CD14-positive monocyte (primary cell): ENCODE results near the gene CPSF2. TPM values are rescaled to one million over a fixed set of nuclear protein-coding genes. Genes with fewer than 3 reads are reported as not detected.

Experiments used
- DNase-seq, 3 donors: peaks; one replicate each; pipeline ENCODE4 v3.0.0-alpha.2; 2011 to 2022
- H2AFZ ChIP-seq: 2 replicates; pipeline ENCODE4 v1.6.0; 2012; ENCODE audit warnings: mild to moderate bottlenecking, low read depth, low read length, inconsistent platforms; ENCODE audit not compliant: insufficient read depth, poor library complexity, severe bottlenecking
- H3K27ac ChIP-seq, 2 donors: 1 replicate in 1 of 2; 2 replicates in 1 of 2; pipeline ENCODE4 v1.5.1; 2012 to 2013; ENCODE audit warnings: low read length in 2 of 2, control low read depth in 1 of 2, inconsistent platforms in 1 of 2, low read depth in 1 of 2, mild to moderate bottlenecking in 1 of 2
- H3K27me3 ChIP-seq, 2 donors: one replicate each; pipeline versions ENCODE4 v1.6.0 to v1.6.1; 2011 to 2013; ENCODE audit warnings: low read length in 2 of 2; ENCODE audit not compliant: control insufficient read depth in 2 of 2, insufficient read depth in 2 of 2
- H3K36me3 ChIP-seq, 2 donors: replicated peaks in 1 of 2; 1 replicate in 1 of 2; 2 replicates in 1 of 2; pipeline versions ENCODE4 v1.5.1 to v1.6.1; 2012 to 2013; ENCODE audit warnings: low read length in 2 of 2, control low read depth in 1 of 2, inconsistent platforms in 1 of 2, mild to moderate bottlenecking in 1 of 2; ENCODE audit not compliant: insufficient read depth in 2 of 2, control insufficient read depth in 1 of 2
- H3K4me1 ChIP-seq, 2 donors: 1 replicate in 1 of 2; 2 replicates in 1 of 2; pipeline versions ENCODE4 v1.5.1 to v1.6.1; 2012 to 2013; ENCODE audit warnings: low read length in 2 of 2, control low read depth in 1 of 2, inconsistent platforms in 1 of 2, mild to moderate bottlenecking in 1 of 2, moderate library complexity in 1 of 2; ENCODE audit not compliant: insufficient read depth in 2 of 2, control insufficient read depth in 1 of 2
- H3K4me2 ChIP-seq: replicated peaks from 2 replicates; pipeline ENCODE3; 2012; ENCODE audit warnings: low read length, moderate library complexity, mild to moderate bottlenecking; ENCODE audit not compliant: poor library complexity, severe bottlenecking; ENCODE audit errors: extremely low read depth
- H3K4me3 ChIP-seq, 3 experiments: fragments of 200-600 bp in 1 of 3; sonication (generic) in 1 of 3; replicated peaks in 1 of 3; 1 replicate in 2 of 3; 2 replicates in 1 of 3; pipeline ENCODE4 v1.5.1; 2011 to 2013; ENCODE audit warnings: low read length in 3 of 3, mild to moderate bottlenecking in 3 of 3, control low read depth in 2 of 3, low read depth in 2 of 3, inconsistent platforms in 1 of 3, moderate library complexity in 1 of 3
- H3K79me2 ChIP-seq: 2 replicates; pipeline ENCODE4 v1.6.0; 2012; ENCODE audit warnings: mild to moderate bottlenecking, control low read depth, inconsistent platforms, low read length, moderate library complexity; ENCODE audit not compliant: insufficient read depth
- H3K9ac ChIP-seq: 2 replicates; pipeline ENCODE4 v1.6.0; 2017; ENCODE audit warnings: low read length, mild to moderate bottlenecking; ENCODE audit not compliant: insufficient read depth, poor library complexity, severe bottlenecking
- H3K9me3 ChIP-seq, 2 donors: replicated peaks in 1 of 2; 1 replicate in 1 of 2; 2 replicates in 1 of 2; pipeline versions ENCODE4 v1.5.1 to v1.6.1; 2012 to 2013; ENCODE audit warnings: low read length in 2 of 2, control low read depth in 1 of 2; ENCODE audit not compliant: control insufficient read depth in 1 of 2, insufficient read depth in 1 of 2
- H4K20me1 ChIP-seq: 2 replicates; pipeline ENCODE4 v1.6.0; 2012; ENCODE audit warnings: mild to moderate bottlenecking, low read length, control low read depth, moderate library complexity; ENCODE audit not compliant: insufficient read depth
- H3K27ac Mint-ChIP-seq, 7 donors: one replicate each; pipeline ENCODE4 v1.8.0; 2020; ENCODE audit warnings: mild to moderate bottlenecking in 7 of 7, mixed read lengths in 7 of 7, moderate library complexity in 6 of 7, inconsistent platforms in 2 of 7
- H3K27me3 Mint-ChIP-seq, 3 donors: one replicate each; pipeline ENCODE4 v1.8.0; 2021 to 2022; ENCODE audit warnings: low read depth in 3 of 3, mild to moderate bottlenecking in 3 of 3, mixed read lengths in 3 of 3, moderate library complexity in 3 of 3, inconsistent platforms in 1 of 3
- H3K36me3 Mint-ChIP-seq, 2 donors: one replicate each; pipeline ENCODE4 v1.8.0; 2020; ENCODE audit warnings: mixed read lengths in 2 of 2, inconsistent platforms in 1 of 2, mild to moderate bottlenecking in 1 of 2
- H3K4me1 Mint-ChIP-seq: one replicate; pipeline ENCODE4 v1.8.0; 2020; ENCODE audit warnings: mild to moderate bottlenecking, mixed read lengths
- H3K4me3 Mint-ChIP-seq, 2 donors: one replicate each; pipeline ENCODE4 v1.8.0; 2020; ENCODE audit warnings: mild to moderate bottlenecking in 2 of 2, mixed read lengths in 2 of 2, moderate library complexity in 1 of 2
- H3K9me3 Mint-ChIP-seq, 7 donors: one replicate each; pipeline ENCODE4 v1.8.0; 2020 to 2022; ENCODE audit warnings: mixed read lengths in 7 of 7, mild to moderate bottlenecking in 6 of 7, moderate library complexity in 6 of 7, inconsistent platforms in 2 of 7
- WGBS: methylation state at CpG from one replicate; pipeline ENCODE4 v1.1.5; 2013; ENCODE audit warnings: missing lambda C conversion rate; ENCODE audit not compliant: insufficient coverage; 5-methylcytosine and 5-hydroxymethylcytosine counted together
- intact Hi-C, 2 donors: fragments of 100-400 bp; cut with micrococcal nuclease; formaldehyde crosslinking; loops; one replicate each; pipeline versions ENCODE4 v1.15.0 to v1.15.1; 2023
- polyA plus RNA-seq, 3 donors: library from polyadenylated mRNA; depleted of rRNA in 1 of 3; unstranded in 2 of 3; stranded (reverse) in 1 of 3; fragments of 300-500 nt in 2 of 3; fragments of >200 nt in 1 of 3; fragmentation: Illumina TruSeq in 2 of 3; gene quantifications; 1 replicate in 2 of 3; 2 replicates in 1 of 3; pipeline ENCODE4 v1.2.3, GENCODE V29; 2012 to 2021
- TF ChIP-seq, protein P1 (sequence below): fragments of 200-600 bp; IDR thresholded peaks from one replicate; pipeline ENCODE4 v1.8.0; 2022; ENCODE audit warnings: antibody characterized with exemption, mild to moderate bottlenecking

The CPSF2 gene
- polyA plus RNA-seq, 3 donors, result 8.5 to 44.9 (median 25.5) TPM

GRCh38 chr14:92204792-92205191, 83.0 kb downstream of the CPSF2 start:
- H3K27me3 ChIP-seq, result peaks cover 0 to 9% of the 10 kb centered on the region in 2 donors
- no peak overlapping the region for H3K9ac ChIP-seq
- H3K4me2 ChIP-seq, result no peak overlapping the region
- DNase-seq, result no peak
- H4K20me1 ChIP-seq, result no peaks in the 10 kb centered on the region
- no peaks in the 10 kb centered on the region for H3K79me2 ChIP-seq
- Mint-ChIP-seq H3K9me3 (peaks cover 0 to 4% (median 0%) of the 10 kb centered on the region in 7 donors), H3K27me3 (peaks cover 21 to 28% (median 24%) of the 10 kb centered on the region in 3 donors), H3K27ac (no peak overlapping the region), H3K4me1 (peaks cover 13% of the 10 kb centered on the region), H3K36me3 (no peaks in the 10 kb centered on the region), H3K4me3 (no peak overlapping the region)
- H2AFZ ChIP-seq, result no peak overlapping the region
- WGBS, result 100% methylated on average over 1 of the region's 2 CpGs
- peaks cover 0 to under 1% of the 10 kb centered on the region in 2 donors for H3K4me1 ChIP-seq
- no peaks in the 10 kb centered on the region for H3K36me3 ChIP-seq
- H3K27ac ChIP-seq, result no peak overlapping the region
- intact Hi-C loops, result no loop called here
- TF ChIP-seq, protein P1, sequence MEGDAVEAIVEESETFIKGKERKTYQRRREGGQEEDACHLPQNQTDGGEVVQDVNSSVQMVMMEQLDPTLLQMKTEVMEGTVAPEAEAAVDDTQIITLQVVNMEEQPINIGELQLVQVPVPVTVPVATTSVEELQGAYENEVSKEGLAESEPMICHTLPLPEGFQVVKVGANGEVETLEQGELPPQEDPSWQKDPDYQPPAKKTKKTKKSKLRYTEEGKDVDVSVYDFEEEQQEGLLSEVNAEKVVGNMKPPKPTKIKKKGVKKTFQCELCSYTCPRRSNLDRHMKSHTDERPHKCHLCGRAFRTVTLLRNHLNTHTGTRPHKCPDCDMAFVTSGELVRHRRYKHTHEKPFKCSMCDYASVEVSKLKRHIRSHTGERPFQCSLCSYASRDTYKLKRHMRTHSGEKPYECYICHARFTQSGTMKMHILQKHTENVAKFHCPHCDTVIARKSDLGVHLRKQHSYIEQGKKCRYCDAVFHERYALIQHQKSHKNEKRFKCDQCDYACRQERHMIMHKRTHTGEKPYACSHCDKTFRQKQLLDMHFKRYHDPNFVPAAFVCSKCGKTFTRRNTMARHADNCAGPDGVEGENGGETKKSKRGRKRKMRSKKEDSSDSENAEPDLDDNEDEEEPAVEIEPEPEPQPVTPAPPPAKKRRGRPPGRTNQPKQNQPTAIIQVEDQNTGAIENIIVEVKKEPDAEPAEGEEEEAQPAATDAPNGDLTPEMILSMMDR, result no peak
- no peaks in the 10 kb centered on the region for H3K9me3 ChIP-seq
- no peak overlapping the region for H3K4me3 ChIP-seq

- H3K4me1 ChIP-seq, result no peaks in the 10 kb centered on the region
- 70% methylated on average over 13 of the region's 17 CpGs for WGBS
- H3K4me2 ChIP-seq, result no peak overlapping the region
- no peak overlapping the region for H3K4me3 ChIP-seq
- H3K4me3 Mint-ChIP-seq, result no peak overlapping the region
- peaks cover 16 to 21% (median 20%) of the 10 kb centered on the region in 3 donors for H3K27me3 Mint-ChIP-seq
- no peak for DNase-seq
- peaks cover 0 to 13% (median 4%) of the 10 kb centered on the region in 7 donors for H3K9me3 Mint-ChIP-seq
- H4K20me1 ChIP-seq, result no peaks in the 10 kb centered on the region
- H3K27ac ChIP-seq, result no peak overlapping the region
- H3K36me3 Mint-ChIP-seq, result no peaks in the 10 kb centered on the region
- TF ChIP-seq, protein P1, result no peak
- no peak overlapping the region for H3K27ac Mint-ChIP-seq
- H3K36me3 ChIP-seq, result no peaks in the 10 kb centered on the region
- H2AFZ ChIP-seq, result no peak overlapping the region
- H3K9me3 ChIP-seq, result no peaks in the 10 kb centered on the region
- H3K79me2 ChIP-seq, result no peaks in the 10 kb centered on the region
- intact Hi-C loops, result no loop called here
- H3K4me1 Mint-ChIP-seq, result peaks cover 9% of the 10 kb centered on the region
- peaks cover 0 to 7% of the 10 kb centered on the region in 2 donors for H3K27me3 ChIP-seq
- no peak overlapping the region for H3K9ac ChIP-seq
These were observed 85.5 kb downstream of the CPSF2 start for GRCh38 chr14:92207012-92207927.
